Bronchial epithelial cell (primary cell): ENCODE results near the gene CD7. TPM values are rescaled to one million over a fixed set of nuclear protein-coding genes. Genes with fewer than 3 reads are reported as not detected.

Source experiments
- DNase-seq: peaks from one replicate; pipeline ENCODE4 v3.0.0-alpha.2; 2010; ENCODE audit warnings: low read depth
- FAIRE-seq: peaks from 2 replicates; lab custom pipeline; 2011; peaks lifted over from hg19 to GRCh38; lab: Jason Lieb, UNC
- H3K27me3 ChIP-seq: 2 replicates; pipeline ENCODE4 v1.5.1; 2011; ENCODE audit warnings: low read length; ENCODE audit not compliant: control insufficient read depth, insufficient read depth
- H3K36me3 ChIP-seq: 2 replicates; pipeline ENCODE4 v1.5.1; 2011; ENCODE audit warnings: low read length; ENCODE audit not compliant: control insufficient read depth, insufficient read depth
- H3K4me3 ChIP-seq: 2 replicates; pipeline ENCODE4 v1.5.1; 2011; ENCODE audit warnings: mild to moderate bottlenecking, low read depth, low read length, control low read depth
- total RNA-seq: library from RNA; depleted of rRNA; stranded (reverse); fragments of >200 nt; gene quantifications from 2 replicates; pipeline ENCODE4 v1.2.1, GENCODE V29; 2014
- TF ChIP-seq, protein P1 (sequence below): IDR thresholded peaks from 2 replicates; pipeline ENCODE4 v1.5.1; 2011; ENCODE audit warnings: mild to moderate bottlenecking, moderate library complexity, low read length, control low read depth, inconsistent platforms; ENCODE audit not compliant: insufficient read depth, severe bottlenecking

The CD7 gene
- total RNA-seq, 1 donor from 2014 or later: not detected

DNA sequence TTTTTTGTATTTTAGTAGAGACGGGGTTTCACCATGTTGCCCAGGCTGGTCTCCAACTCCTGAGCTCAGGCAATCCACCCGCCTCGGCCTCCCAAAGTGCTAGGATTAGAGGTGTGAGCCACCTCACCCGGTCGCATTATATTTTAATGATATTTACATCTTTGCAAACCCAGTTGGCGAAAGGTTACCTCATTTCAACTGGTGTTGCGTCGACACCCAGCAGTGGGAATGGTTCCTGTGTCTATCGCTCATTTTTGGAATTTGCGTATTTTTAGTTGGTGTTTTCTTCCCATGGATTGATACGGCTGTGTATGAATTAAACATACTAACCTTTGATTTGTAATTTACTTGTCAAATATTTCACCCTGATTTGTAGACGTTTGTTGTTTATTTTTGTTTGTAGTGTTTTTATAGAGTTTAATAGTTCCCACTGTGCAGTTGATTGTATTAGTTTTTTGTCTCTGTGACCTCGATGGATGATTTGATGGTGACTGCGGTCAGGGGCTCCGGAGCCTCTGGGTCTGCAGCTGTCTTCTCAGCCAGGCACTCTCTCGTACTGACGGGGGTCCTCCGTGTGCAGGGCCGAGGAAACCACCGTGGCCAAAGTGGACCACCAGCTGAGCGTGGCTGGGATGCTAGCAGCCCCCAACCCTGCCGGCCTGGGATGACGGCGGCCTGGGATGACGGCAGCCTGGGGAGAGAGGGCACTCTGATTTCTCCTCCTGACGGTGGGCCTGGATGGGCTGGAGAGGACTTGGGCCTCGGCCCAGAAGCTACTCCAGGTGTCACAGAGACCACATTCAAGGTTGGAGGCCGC, 4.0 kb downstream of the CD7 start:
- TF ChIP-seq, protein P1, sequence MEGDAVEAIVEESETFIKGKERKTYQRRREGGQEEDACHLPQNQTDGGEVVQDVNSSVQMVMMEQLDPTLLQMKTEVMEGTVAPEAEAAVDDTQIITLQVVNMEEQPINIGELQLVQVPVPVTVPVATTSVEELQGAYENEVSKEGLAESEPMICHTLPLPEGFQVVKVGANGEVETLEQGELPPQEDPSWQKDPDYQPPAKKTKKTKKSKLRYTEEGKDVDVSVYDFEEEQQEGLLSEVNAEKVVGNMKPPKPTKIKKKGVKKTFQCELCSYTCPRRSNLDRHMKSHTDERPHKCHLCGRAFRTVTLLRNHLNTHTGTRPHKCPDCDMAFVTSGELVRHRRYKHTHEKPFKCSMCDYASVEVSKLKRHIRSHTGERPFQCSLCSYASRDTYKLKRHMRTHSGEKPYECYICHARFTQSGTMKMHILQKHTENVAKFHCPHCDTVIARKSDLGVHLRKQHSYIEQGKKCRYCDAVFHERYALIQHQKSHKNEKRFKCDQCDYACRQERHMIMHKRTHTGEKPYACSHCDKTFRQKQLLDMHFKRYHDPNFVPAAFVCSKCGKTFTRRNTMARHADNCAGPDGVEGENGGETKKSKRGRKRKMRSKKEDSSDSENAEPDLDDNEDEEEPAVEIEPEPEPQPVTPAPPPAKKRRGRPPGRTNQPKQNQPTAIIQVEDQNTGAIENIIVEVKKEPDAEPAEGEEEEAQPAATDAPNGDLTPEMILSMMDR: no peak
- DNase-seq: no peak
- Histone ChIP-seq H3K36me3 (no peaks in the 10 kb centered on the region), H3K27me3 (peaks cover 13% of the 10 kb centered on the region), H3K4me3 (no peak overlapping the region)
- FAIRE-seq: no peak

DNA sequence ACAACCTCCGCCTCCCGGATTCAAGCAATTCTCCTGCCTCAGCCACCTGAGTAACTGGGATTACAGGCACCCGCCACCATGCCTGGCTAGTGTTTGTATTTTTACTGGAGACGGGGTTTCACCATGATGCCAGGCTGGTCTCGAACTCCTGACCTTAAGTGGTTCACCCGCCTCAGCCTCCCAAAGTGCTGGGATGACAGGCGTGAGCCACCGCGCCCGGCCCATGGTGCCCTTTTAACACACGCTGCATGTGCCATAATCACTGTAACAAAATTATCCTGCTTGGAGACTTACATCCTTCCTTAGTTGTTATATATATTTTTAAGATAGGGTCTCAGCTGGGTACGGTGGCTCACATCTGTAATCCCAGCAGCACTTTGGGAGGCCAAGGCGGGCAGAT, 5.4 kb downstream of the CD7 start:
- no peak for DNase-seq
- H3K36me3 ChIP-seq: no peaks in the 10 kb centered on the region
- TF ChIP-seq, protein P1: no peak
- FAIRE-seq: no peak
- no peak overlapping the region for H3K4me3 ChIP-seq
- H3K27me3 ChIP-seq: peaks cover 13% of the 10 kb centered on the region

DNA sequence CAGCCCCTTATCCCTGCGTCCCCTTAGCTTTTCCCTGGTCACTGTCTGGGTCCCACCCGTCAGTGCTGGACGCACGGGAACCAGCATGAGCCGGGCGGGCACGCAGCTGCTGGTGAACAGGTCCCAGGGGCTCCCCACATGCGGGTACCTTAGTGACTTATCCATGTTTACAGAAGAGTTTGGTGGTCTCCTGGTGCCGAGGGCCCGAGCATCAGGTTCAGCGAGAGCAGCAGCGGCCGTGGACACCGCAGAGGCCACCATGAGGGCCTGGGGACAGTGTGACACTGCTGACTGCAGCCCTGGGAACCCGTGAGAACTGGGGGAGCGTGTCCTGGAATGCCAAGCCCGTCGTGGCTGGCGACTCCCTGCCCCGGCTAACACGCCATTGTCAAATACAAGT, 6.5 kb downstream of the CD7 start:
- no peak for DNase-seq
- H3K4me3 ChIP-seq: no peak overlapping the region
- H3K27me3 ChIP-seq: peaks cover 7% of the 10 kb centered on the region
- no peaks in the 10 kb centered on the region for H3K36me3 ChIP-seq
- TF ChIP-seq, protein P1: no peak
- no peak for FAIRE-seq

DNA sequence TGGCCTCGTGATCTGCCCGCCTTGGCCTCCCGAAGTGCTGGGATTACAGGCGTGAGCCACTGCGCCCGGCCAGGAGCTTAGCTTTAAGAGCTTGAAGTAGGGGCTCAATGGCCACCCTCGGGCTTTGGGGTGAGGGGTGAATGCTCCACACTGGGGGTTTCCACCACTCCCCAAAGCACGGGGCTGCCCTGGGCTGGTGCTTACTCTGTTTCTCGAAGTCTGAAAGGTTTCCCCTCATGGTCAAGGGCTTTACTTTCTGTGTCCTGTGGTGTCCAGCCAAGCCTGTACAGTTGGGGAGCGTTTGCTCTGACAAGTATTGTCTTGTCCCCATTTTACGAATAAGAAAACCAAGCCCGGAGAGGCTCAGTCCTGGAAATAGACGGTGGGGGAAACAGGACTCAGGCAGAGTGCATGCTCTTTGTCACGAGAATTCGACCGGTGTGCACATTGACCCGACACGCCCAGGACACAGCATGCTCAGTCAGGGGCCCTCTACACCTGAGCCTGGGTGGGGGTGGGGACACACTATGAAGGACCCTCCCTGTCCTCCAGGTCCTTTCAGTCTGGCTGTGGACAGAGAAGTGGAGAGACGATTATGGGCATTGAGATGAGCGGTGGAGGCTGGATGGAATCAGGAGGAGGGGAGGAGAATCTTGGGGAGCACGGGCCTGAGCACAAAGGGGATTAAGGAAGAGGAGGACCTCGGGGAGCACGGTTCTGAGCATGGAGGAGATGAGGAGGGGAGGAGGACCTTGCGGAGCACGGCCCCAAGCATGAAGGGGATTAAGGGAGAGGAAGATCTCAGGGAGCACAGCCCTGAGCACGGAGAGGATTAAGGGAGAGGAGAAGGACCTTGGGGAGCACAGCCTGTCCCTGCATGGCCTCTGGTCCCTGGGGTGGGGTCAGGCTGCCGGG, 7.5 kb downstream of the CD7 start:
- H3K27me3 ChIP-seq: peaks cover 3% of the 10 kb centered on the region
- FAIRE-seq (no peak), DNase-seq (no peak)
- H3K36me3 ChIP-seq: no peaks in the 10 kb centered on the region
- TF ChIP-seq, protein P1: no peak
- no peak overlapping the region for H3K4me3 ChIP-seq

DNA sequence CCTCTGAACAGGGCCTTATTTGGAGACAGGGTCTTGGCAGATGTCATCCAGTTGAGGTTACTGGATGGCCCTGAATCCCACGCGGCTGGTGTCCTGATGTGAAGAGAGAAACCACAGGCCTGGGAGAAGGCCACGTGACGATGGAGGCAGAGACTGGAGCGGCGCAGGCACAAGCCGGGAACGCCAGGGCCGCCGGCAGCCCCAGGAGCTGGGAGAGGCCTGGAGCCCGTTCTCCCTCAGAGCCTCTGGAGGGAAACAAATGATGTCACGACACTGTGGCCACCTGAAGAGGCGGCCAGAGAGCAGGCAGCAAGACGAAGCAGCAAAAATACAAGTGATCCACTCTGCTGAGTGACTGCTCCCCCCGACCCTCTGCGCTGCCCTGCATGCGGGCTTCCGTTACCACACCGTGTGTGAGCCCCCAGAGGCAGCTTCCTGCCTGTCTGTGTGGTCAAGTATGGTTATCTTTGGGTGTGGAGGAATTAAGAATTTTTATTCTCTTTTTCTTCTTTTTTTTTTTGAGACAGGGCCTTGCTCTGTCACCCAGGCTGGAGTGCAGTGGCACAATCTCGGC, 11.6 kb downstream of the CD7 start:
- peaks cover 3% of the 10 kb centered on the region for H3K27me3 ChIP-seq
- H3K36me3 ChIP-seq: no peaks in the 10 kb centered on the region
- DNase-seq: no peak
- FAIRE-seq: no peak
- TF ChIP-seq, protein P1: no peak
- no peak overlapping the region for H3K4me3 ChIP-seq
